Measurements from ENCODE around the gene RYR3.

DNA sequence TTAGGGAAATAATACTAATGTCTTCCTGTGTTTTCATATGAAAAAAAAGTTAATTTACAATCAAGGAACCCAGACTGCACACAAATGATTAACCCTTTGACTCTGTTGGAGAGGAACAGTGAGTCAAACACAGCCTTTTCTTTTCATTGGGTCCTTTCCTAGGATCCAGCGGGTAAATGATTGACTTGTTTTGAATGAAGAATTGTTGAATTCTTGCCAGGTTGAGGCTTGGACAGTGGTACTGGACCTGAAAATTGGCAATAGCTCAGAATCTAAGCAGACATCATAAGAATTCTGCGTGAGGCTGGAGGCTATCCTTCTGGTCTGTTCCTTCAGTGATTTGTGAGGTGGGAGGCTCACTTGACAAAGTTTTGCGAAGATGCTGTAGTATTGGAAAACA is 143.0 kb downstream of the RYR3 start:
- TF ChIP-seq CTCF (IDR thresholded peaks at IDR 0.05) (no peak), POLR2A (IDR thresholded peaks at IDR 0.05) (no peak)
